K562 (cell line): ENCODE data around the gene LTBP4. TPM values are rescaled to one million over a fixed set of nuclear protein-coding genes. Genes with fewer than 3 reads are reported as not detected.

ENCODE experiments used
- ATF4 ChIP-seq: fragments of 450-650 bp; formaldehyde crosslinking; IDR thresholded peaks from 2 replicates; pipeline ENCODE4 v1.4.0; 2022; ENCODE audit warnings: mild to moderate bottlenecking, moderate library complexity
- CBX5 ChIP-seq: IDR thresholded peaks from 2 replicates; pipeline ENCODE4 v1.6.1; 2014; ENCODE audit warnings: low read depth, borderline replicate concordance
- CBX8 ChIP-seq: fragments of 200-600 bp; sonication (generic); IDR thresholded peaks from 2 replicates; pipeline ENCODE4 v1.6.1; 2012; ENCODE audit warnings: borderline replicate concordance, mixed run types, low read depth, mild to moderate bottlenecking, moderate library complexity, mixed read lengths, low read length, control low read depth, inconsistent platforms; ENCODE audit not compliant: poor library complexity, severe bottlenecking; ENCODE audit errors: extremely low read depth
- CHD2 ChIP-seq: IDR thresholded peaks from 2 replicates; pipeline ENCODE4 v1.6.1; 2011; ENCODE audit warnings: low read depth, low read length
- DDX20 ChIP-seq: fragments of 450-650 bp; IDR thresholded peaks from 2 replicates; pipeline ENCODE4 v1.6.1; 2016; ENCODE audit warnings: missing genetic modification characterization, low read depth, mild to moderate bottlenecking, missing compliant biosample characterization, moderate library complexity
- ELK1 ChIP-seq: sonication (generic); formaldehyde crosslinking; IDR thresholded peaks from 2 replicates; pipeline ENCODE4 v1.8.1; 2022; ENCODE audit warnings: missing genetic modification reagents
- KAT8 ChIP-seq: fragments of 450-650 bp; IDR thresholded peaks from 2 replicates; pipeline ENCODE4 v1.6.1; 2016; ENCODE audit warnings: low read depth, mild to moderate bottlenecking
- LEF1 ChIP-seq: fragments of 450-650 bp; IDR thresholded peaks from 2 replicates; pipeline ENCODE4 v1.6.1; 2016; ENCODE audit warnings: mild to moderate bottlenecking
- NEUROD1 ChIP-seq: fragments of 150-350 bp; IDR thresholded peaks from 2 replicates; pipeline ENCODE4 v1.6.1; 2014; ENCODE audit warnings: borderline replicate concordance, low read length, low read depth; ENCODE audit not compliant: partially characterized antibody
- OTX1 ChIP-seq: fragments of 450-650 bp; formaldehyde crosslinking; IDR thresholded peaks from 2 replicates; pipeline ENCODE4 v1.4.0; 2022; ENCODE audit warnings: mild to moderate bottlenecking
- POLR3A ChIP-seq: IDR thresholded peaks from 2 replicates; pipeline ENCODE4 v1.6.1; 2011; ENCODE audit warnings: borderline replicate concordance, mild to moderate bottlenecking, moderate library complexity; ENCODE audit not compliant: insufficient read length, insufficient read depth; ENCODE audit errors: extremely low read depth
- SMARCB1 ChIP-seq: IDR thresholded peaks from 2 replicates; pipeline ENCODE4 v1.6.1; 2011; ENCODE audit warnings: improper control_type of control experiment, low read depth; ENCODE audit not compliant: insufficient read length
- SOX6 ChIP-seq: fragments of 450-650 bp; IDR thresholded peaks from 2 replicates; pipeline ENCODE4 v1.6.1; 2014; ENCODE audit warnings: mild to moderate bottlenecking
- STAT6 ChIP-seq: sonication (generic); formaldehyde crosslinking; IDR thresholded peaks from 2 replicates; pipeline ENCODE4 v1.8.1; 2023; ENCODE audit warnings: mild to moderate bottlenecking, missing genetic modification reagents
- TFAM ChIP-seq: fragments of 250-450 bp; sonication (Bioruptor Pico); conservative IDR thresholded peaks from 2 replicates; pipeline ENCODE4 v1.5.0; 2021; ENCODE audit warnings: mild to moderate bottlenecking, moderate library complexity
- ZNF23 ChIP-seq: fragments of 250-450 bp; sonication (Bioruptor Pico); IDR thresholded peaks from 2 replicates; pipeline ENCODE4 v1.4.0; 2020; ENCODE audit warnings: mild to moderate bottlenecking
- ZNF77 ChIP-seq: fragments of 250-450 bp; sonication (Bioruptor Pico); IDR thresholded peaks from 2 replicates; pipeline ENCODE4 v1.5.0; 2020
- polyA plus RNA-seq, 8 experiments: library from polyadenylated mRNA; depleted of rRNA in 4 of 8; stranded (reverse) in 5 of 8; unstranded in 3 of 8; fragments of >200 nt; fragmentation: Nextera tagmentation in 2 of 8; fragmentation: Illumina TruSeq in 1 of 8; extraction: Ambion mirVana in 2 of 8; extraction: Trizol in 1 of 8; gene quantifications; 2 replicates each; pipeline versions ENCODE4 v1.2.1 to v1.2.3, GENCODE V29; 2011 to 2014; ENCODE audit warnings: inconsistent platforms in 1 of 8, missing spikeins in 1 of 8
- total RNA-seq, 7 experiments: library from RNA; depleted of rRNA in 6 of 7; stranded (reverse); fragments of >200 nt in 6 of 7; fragmentation: Illumina TruSeq in 2 of 7; extraction: Trizol in 2 of 7; gene quantifications; 2 replicates each; pipeline versions ENCODE4 v1.2.1 to v1.2.3, GENCODE V29; 2011 to 2021; ENCODE audit warnings: low replicate concordance in 1 of 7
- TF ChIP-seq, protein P1 (sequence below): fragments of 250-450 bp; sonication (Bioruptor Pico); IDR thresholded peaks from 2 replicates; pipeline ENCODE4 v1.5.0; 2020; ENCODE audit warnings: mild to moderate bottlenecking
- TF ChIP-seq, protein P2 (sequence below): sonication (generic); formaldehyde crosslinking; IDR thresholded peaks from 2 replicates; pipeline ENCODE4 v1.8.0; 2022; ENCODE audit warnings: missing genetic modification reagents, mild to moderate bottlenecking, borderline replicate concordance

LTBP4 gene
- total and polyA plus RNA-seq, 9 of the 15 experiments (the other 6 are each of a cell fraction or from before 2014, with no cell fraction given) = 0.35 to 160 (median 31.6) TPM

DNA sequence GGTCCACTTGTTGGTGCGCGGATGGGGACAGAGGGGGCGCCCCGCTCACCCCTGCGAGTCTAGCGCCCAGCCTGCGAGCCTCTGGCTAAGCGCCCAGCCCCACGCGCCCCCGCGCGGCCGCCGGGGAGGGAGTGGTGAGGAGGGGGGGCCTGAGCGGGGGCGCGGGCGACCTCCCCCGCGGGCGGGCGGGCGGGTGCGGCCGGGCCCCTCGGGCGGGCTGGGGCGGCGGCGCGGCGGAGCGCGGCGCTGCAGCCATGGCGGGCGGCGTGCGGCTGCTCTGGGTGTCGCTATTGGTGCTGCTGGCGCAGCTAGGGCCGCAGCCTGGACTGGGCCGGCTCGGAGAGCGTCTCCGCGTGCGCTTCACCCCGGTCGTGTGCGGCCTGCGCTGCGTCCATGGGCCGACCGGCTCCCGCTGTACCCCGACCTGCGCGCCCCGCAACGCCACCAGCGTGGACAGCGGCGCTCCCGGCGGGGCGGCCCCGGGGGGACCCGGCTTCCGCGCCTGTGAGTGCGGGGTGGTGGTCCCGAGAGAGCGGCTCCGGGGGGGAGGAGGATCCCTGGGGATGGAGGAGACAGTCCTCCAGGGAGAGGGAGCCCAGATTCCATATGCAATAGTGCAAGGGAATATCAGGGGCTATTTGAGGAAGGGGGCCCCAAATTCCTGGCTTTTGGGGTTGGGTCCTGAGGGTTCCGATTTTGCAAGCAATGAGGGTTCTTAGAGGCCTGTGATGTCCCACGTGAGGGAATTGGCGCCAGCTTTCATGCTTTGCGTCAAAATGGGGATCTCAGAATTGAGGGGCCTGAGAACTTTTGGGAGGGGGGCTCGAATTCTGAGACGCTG is at the start of gene LTBP4 (continued):
- TF ChIP-seq ELK1 (no peak), CHD2 (no peak), NEUROD1 (no peak), POLR3A (no peak), SMARCB1 (no peak), CBX5 (no peak), LEF1 (no peak), KAT8 (no peak), ZNF77 (no peak), CBX8 (no peak), STAT6 (CRISPR knock-in tag) (no peak), ZNF23 (no peak), OTX1 (CRISPR knock-in tag) (no peak), TFAM (CRISPR knock-in tag) (no peak), DDX20 (tag) (no peak), ATF4 (CRISPR knock-in tag) (no peak), SOX6 (no peak)
- TF ChIP-seq, protein P1, sequence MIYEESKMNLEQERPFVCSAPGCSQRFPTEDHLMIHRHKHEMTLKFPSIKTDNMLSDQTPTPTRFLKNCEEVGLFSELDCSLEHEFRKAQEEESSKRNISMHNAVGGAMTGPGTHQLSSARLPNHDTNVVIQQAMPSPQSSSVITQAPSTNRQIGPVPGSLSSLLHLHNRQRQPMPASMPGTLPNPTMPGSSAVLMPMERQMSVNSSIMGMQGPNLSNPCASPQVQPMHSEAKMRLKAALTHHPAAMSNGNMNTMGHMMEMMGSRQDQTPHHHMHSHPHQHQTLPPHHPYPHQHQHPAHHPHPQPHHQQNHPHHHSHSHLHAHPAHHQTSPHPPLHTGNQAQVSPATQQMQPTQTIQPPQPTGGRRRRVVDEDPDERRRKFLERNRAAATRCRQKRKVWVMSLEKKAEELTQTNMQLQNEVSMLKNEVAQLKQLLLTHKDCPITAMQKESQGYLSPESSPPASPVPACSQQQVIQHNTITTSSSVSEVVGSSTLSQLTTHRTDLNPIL (CRISPR knock-in tag) = no peak
- TF ChIP-seq, protein P2, sequence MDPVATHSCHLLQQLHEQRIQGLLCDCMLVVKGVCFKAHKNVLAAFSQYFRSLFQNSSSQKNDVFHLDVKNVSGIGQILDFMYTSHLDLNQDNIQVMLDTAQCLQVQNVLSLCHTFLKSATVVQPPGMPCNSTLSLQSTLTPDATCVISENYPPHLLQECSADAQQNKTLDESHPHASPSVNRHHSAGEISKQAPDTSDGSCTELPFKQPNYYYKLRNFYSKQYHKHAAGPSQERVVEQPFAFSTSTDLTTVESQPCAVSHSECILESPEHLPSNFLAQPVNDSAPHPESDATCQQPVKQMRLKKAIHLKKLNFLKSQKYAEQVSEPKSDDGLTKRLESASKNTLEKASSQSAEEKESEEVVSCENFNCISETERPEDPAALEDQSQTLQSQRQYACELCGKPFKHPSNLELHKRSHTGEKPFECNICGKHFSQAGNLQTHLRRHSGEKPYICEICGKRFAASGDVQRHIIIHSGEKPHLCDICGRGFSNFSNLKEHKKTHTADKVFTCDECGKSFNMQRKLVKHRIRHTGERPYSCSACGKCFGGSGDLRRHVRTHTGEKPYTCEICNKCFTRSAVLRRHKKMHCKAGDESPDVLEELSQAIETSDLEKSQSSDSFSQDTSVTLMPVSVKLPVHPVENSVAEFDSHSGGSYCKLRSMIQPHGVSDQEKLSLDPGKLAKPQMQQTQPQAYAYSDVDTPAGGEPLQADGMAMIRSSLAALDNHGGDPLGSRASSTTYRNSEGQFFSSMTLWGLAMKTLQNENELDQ (CRISPR knock-in tag) = no peak
